HepG2 (cell line): ENCODE measurements around the gene ATP1A2. TPM values are rescaled to one million over a fixed set of nuclear protein-coding genes. Genes with fewer than 3 reads are reported as not detected.

Experiments used
- ATAC-seq: fragments of 200-7000 bp; cut with Tn5 transposase; 3 replicates; pipeline ENCODE4 v1.9.1; 2020; ENCODE audit warnings: mild to moderate bottlenecking, moderate library complexity
- BruUV-seq: library from RNA; stranded (reverse); fragments of 400-500 nt; replicated peaks from 2 replicates; lab custom pipeline; 2021; lab: Mats Ljungman, UMichigan
- CTCF ChIA-PET: fragments of 300-600 bp; formaldehyde crosslinking; extraction: SDS; loops from one replicate; lab custom pipeline; 2021; ENCODE audit warnings: low total read pairs, inconsistent platforms, low intra/inter-chr PET ratio; lab: Yijun Ruan, JAX
- POLR2A ChIA-PET: fragments of 350-600 bp; sonication (Branson Sonifier 250); formaldehyde crosslinking; loops from one replicate; lab custom pipeline; 2020; ENCODE audit warnings: antibody characterized with exemption, inconsistent platforms; lab: Yijun Ruan, JAX
- DNase-seq: peaks from one replicate; pipeline ENCODE4 v3.0.0-alpha.2; 2015; ENCODE audit warnings: low spot score
- FAIRE-seq: peaks from 3 replicates; lab custom pipeline; 2011; peaks lifted over from hg19 to GRCh38; lab: Jason Lieb, UNC
- H2AFZ ChIP-seq: one replicate; pipeline ENCODE4 v1.6.1; 2011; ENCODE audit warnings: low read length, inconsistent platforms
- H3K27ac ChIP-seq: fragments of 300-600 bp; 3 replicates; pipeline ENCODE4 v1.8.0; 2011; ENCODE audit warnings: mixed run types, mild to moderate bottlenecking, mixed read lengths, low read length, inconsistent platforms; ENCODE audit not compliant: insufficient read depth; ENCODE audit errors: extremely low read length
- H3K27me3 ChIP-seq, 2 experiments: fragments of 200-600 bp in 1 of 2; 2 replicates in 1 of 2; 3 replicates in 1 of 2; pipeline versions ENCODE4 v1.6.0 to v1.8.0; 2011; ENCODE audit warnings: low read length in 2 of 2, mild to moderate bottlenecking in 2 of 2, moderate library complexity in 2 of 2, inconsistent platforms in 1 of 2; ENCODE audit not compliant: insufficient read depth in 2 of 2, control insufficient read depth in 1 of 2
- H3K36me3 ChIP-seq, 2 experiments: fragments of 200-600 bp in 1 of 2; replicated peaks in 1 of 2; 2 replicates in 1 of 2; 3 replicates in 1 of 2; pipeline versions ENCODE4 v1.5.1 to v1.8.0; 2011; ENCODE audit warnings: low read length in 2 of 2, inconsistent platforms in 1 of 2; ENCODE audit not compliant: insufficient read depth in 2 of 2, control insufficient read depth in 1 of 2
- H3K4me1 ChIP-seq: 2 replicates; pipeline ENCODE4 v1.5.1; 2012; ENCODE audit warnings: low read length, inconsistent platforms; ENCODE audit not compliant: insufficient read depth
- H3K4me2 ChIP-seq: 2 replicates; pipeline ENCODE4 v1.6.0; 2011; ENCODE audit warnings: low read depth, low read length, inconsistent platforms
- H3K4me3 ChIP-seq, 3 experiments: fragments of 200-600 bp in 1 of 3; sonication (generic), shearing (Covaris generic) in 1 of 3; replicated peaks in 1 of 3; 2 replicates each; pipeline ENCODE4 v1.5.1; 2011 to 2016; ENCODE audit warnings: low read length in 3 of 3, inconsistent platforms in 2 of 3, low read depth in 2 of 3, mild to moderate bottlenecking in 2 of 3, control low read depth in 1 of 3, mixed read lengths in 1 of 3; ENCODE audit not compliant: insufficient read depth in 1 of 3
- H3K79me2 ChIP-seq: one replicate; pipeline ENCODE4 v1.6.1; 2011; ENCODE audit warnings: low read length, inconsistent platforms; ENCODE audit not compliant: insufficient read depth
- H3K9ac ChIP-seq: 2 replicates; pipeline ENCODE4 v1.6.0; 2011; ENCODE audit warnings: mild to moderate bottlenecking, low read depth, low read length, inconsistent platforms; ENCODE audit not compliant: insufficient read depth
- H3K9me3 ChIP-seq: 2 replicates; pipeline ENCODE4 v1.5.1; 2012; ENCODE audit warnings: mild to moderate bottlenecking, low read length
- H4K20me1 ChIP-seq: 2 replicates; pipeline ENCODE4 v1.6.0; 2011; ENCODE audit warnings: inconsistent platforms, mild to moderate bottlenecking, low read length, moderate library complexity; ENCODE audit not compliant: insufficient read depth
- FOXP4 ChIP-seq: sonication (generic); formaldehyde crosslinking; IDR thresholded peaks from 2 replicates; pipeline ENCODE4 v1.4.0; 2020; ENCODE audit warnings: missing genetic modification reagents
- HDAC1 ChIP-seq: sonication (generic); formaldehyde crosslinking; IDR thresholded peaks from 2 replicates; pipeline ENCODE4 v1.5.1; 2020; ENCODE audit warnings: mild to moderate bottlenecking, missing genetic modification reagents
- HOXA3 ChIP-seq: sonication (generic); formaldehyde crosslinking; IDR thresholded peaks from 2 replicates; pipeline ENCODE4 v1.5.0; 2020; ENCODE audit warnings: missing genetic modification reagents
- HOXD1 ChIP-seq: sonication (generic); formaldehyde crosslinking; IDR thresholded peaks from 2 replicates; pipeline ENCODE4 v1.5.0; 2020; ENCODE audit warnings: missing genetic modification reagents
- KDM5A ChIP-seq: fragments of 200-600 bp; sonication (generic); IDR thresholded peaks from 2 replicates; pipeline ENCODE4 v1.7.0; 2018; ENCODE audit warnings: antibody characterized with exemption, mild to moderate bottlenecking, low read length, borderline replicate concordance
- MAF1 ChIP-seq: sonication (generic); formaldehyde crosslinking; IDR thresholded peaks from 2 replicates; pipeline ENCODE4 v1.5.0; 2020; ENCODE audit warnings: missing genetic modification reagents, borderline replicate concordance
- MATR3 ChIP-seq: sonication (generic); formaldehyde crosslinking; IDR thresholded peaks from 2 replicates; pipeline ENCODE4 v1.4.0; 2020; ENCODE audit warnings: missing genetic modification reagents
- MIER2 ChIP-seq: IDR thresholded peaks from 2 replicates; pipeline ENCODE4 v1.6.1; 2016; ENCODE audit warnings: missing biosample characterization, missing genetic modification reagents
- RCOR2 ChIP-seq: IDR thresholded peaks from 2 replicates; pipeline ENCODE4 v1.6.1; 2016; ENCODE audit warnings: missing biosample characterization, missing genetic modification reagents
- SOX5 ChIP-seq: IDR thresholded peaks from 2 replicates; pipeline ENCODE4 v1.6.1; 2016; ENCODE audit warnings: borderline replicate concordance
- ZFP36L1 ChIP-seq: sonication (generic); formaldehyde crosslinking; IDR thresholded peaks from 2 replicates; pipeline ENCODE4 v1.8.0; 2022; ENCODE audit warnings: mild to moderate bottlenecking, missing genetic modification reagents, moderate library complexity
- ZFY ChIP-seq: sonication (generic); formaldehyde crosslinking; IDR thresholded peaks from 2 replicates; pipeline ENCODE4 v1.4.0; 2020; ENCODE audit warnings: missing genetic modification reagents
- ZNF12 ChIP-seq: sonication (generic); formaldehyde crosslinking; IDR thresholded peaks from 2 replicates; pipeline ENCODE4 v1.5.0; 2020; ENCODE audit warnings: missing genetic modification reagents
- ZNF263 ChIP-seq: sonication (generic); formaldehyde crosslinking; IDR thresholded peaks from 2 replicates; pipeline ENCODE4 v1.4.0; 2020; ENCODE audit warnings: missing genetic modification reagents
- ZNF264 ChIP-seq: sonication (generic); formaldehyde crosslinking; IDR thresholded peaks from 2 replicates; pipeline ENCODE4 v1.4.0; 2020; ENCODE audit warnings: missing genetic modification reagents
- ZNF326 ChIP-seq: sonication (generic); formaldehyde crosslinking; IDR thresholded peaks from 2 replicates; pipeline ENCODE4 v1.4.0; 2020; ENCODE audit warnings: missing genetic modification reagents, borderline replicate concordance
- ZNF382 ChIP-seq: sonication (generic); formaldehyde crosslinking; IDR thresholded peaks from 2 replicates; pipeline ENCODE4 v1.5.0; 2020; ENCODE audit warnings: missing genetic modification reagents, mild to moderate bottlenecking, borderline replicate concordance
- ZNF670 ChIP-seq: sonication (generic); formaldehyde crosslinking; IDR thresholded peaks from 2 replicates; pipeline ENCODE4 v1.8.0; 2022; ENCODE audit warnings: mild to moderate bottlenecking, missing genetic modification reagents, borderline replicate concordance
- WGBS: methylation state at CpG from one replicate; pipeline ENCODE4 v1.1.6; 2017; ENCODE audit warnings: low lambda C conversion rate; 5-methylcytosine and 5-hydroxymethylcytosine counted together
- in situ Hi-C: cut with HindIII; loops from 2 replicates; pipeline ENCODE4 v1.10.0; 2017; ENCODE audit warnings: low pct_unique_long_range_greater_than_20kb; ENCODE audit not compliant: extremely low pct_ligation_motif_present
- intact Hi-C: fragments of 100-400 bp; cut with micrococcal nuclease; formaldehyde crosslinking; loops from one replicate; pipeline ENCODE4 v1.10.0; 2022; ENCODE audit not compliant: unreplicated experiment
- polyA plus RNA-seq, 8 experiments: library from polyadenylated mRNA; depleted of rRNA in 3 of 8; stranded (reverse) in 7 of 8; unstranded in 1 of 8; fragments of >200 nt; fragmentation: Illumina TruSeq in 4 of 8; extraction: Trizol in 4 of 8; gene quantifications; 2 replicates each; pipeline versions ENCODE4 v1.2.1 to v1.2.3, GENCODE V29; 2011 to 2016; ENCODE audit warnings: low read depth in 4 of 8, missing spikeins in 1 of 8, mixed read lengths in 1 of 8; ENCODE audit not compliant: insufficient read depth in 1 of 8
- total RNA-seq, 5 experiments: library from RNA; depleted of rRNA; stranded (reverse); fragments of >200 nt; fragmentation: Illumina TruSeq; extraction: Trizol; gene quantifications; 2 replicates each; pipeline ENCODE4 v1.2.3, GENCODE V29; 2016; ENCODE audit warnings: low read depth in 1 of 5
- TF ChIP-seq, protein P1 (sequence below): sonication (generic); formaldehyde crosslinking; IDR thresholded peaks from 2 replicates; pipeline ENCODE4 v1.5.0; 2020; ENCODE audit warnings: mild to moderate bottlenecking, missing genetic modification reagents, moderate library complexity
- TF ChIP-seq, protein P2 (sequence below): sonication (generic); formaldehyde crosslinking; IDR thresholded peaks from 2 replicates; pipeline ENCODE4 v1.4.0; 2020; ENCODE audit warnings: missing genetic modification reagents, mild to moderate bottlenecking, borderline replicate concordance

The ATP1A2 gene
- total and polyA plus RNA-seq, 2 of the 13 experiments (the other 11 are each of a cell fraction or from before 2014, with no cell fraction given), result 0.16 TPM; not detected in 1

- no peak for TF ChIP-seq ZNF326
- TF ChIP-seq, protein P1, sequence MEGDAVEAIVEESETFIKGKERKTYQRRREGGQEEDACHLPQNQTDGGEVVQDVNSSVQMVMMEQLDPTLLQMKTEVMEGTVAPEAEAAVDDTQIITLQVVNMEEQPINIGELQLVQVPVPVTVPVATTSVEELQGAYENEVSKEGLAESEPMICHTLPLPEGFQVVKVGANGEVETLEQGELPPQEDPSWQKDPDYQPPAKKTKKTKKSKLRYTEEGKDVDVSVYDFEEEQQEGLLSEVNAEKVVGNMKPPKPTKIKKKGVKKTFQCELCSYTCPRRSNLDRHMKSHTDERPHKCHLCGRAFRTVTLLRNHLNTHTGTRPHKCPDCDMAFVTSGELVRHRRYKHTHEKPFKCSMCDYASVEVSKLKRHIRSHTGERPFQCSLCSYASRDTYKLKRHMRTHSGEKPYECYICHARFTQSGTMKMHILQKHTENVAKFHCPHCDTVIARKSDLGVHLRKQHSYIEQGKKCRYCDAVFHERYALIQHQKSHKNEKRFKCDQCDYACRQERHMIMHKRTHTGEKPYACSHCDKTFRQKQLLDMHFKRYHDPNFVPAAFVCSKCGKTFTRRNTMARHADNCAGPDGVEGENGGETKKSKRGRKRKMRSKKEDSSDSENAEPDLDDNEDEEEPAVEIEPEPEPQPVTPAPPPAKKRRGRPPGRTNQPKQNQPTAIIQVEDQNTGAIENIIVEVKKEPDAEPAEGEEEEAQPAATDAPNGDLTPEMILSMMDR (CRISPR knock-in tag), result peak; percentile 92
- 0 out of 2 replicates have a peak, but pooled peaks have one; percentile 28 for TF ChIP-seq HOXD1 (CRISPR knock-in tag)
- peak; percentile 23; the same call in 1 of the 2 replicates for TF ChIP-seq ZFY
- 0 out of 2 replicates have a peak, but pooled peaks have one; percentile 23 for TF ChIP-seq MIER2 (CRISPR knock-in tag)
- peak; percentile 31; the same call in 1 of the 2 replicates for TF ChIP-seq HOXA3
- TF ChIP-seq FOXP4 (CRISPR knock-in tag), result 0 out of 2 replicates have a peak, but pooled peaks have one; percentile 19
Measured at GRCh38 chr1:160085686-160086455, 29.7 kb upstream of the ATP1A2 start (continued).

DNA sequence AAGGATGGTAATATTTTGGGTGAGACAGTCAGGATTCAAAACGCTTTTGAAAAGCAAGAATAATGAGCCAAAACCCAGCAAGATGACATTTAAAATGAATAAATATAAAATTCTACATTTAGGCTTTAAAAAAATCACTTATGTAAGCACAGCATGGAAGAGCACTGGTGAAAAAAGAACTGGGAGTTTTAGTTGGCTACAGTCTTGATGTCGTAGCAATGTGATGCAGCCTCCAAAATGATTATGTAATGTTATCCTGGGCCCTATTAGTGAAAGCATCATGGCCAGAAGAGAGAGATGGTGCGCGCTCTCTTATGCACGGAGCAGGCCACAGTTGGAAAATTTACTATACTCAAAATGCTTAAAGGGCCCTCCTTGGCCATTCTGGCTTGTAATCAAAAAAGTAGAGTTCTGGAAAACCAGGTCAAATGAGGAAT lies 29.1 kb upstream of the ATP1A2 start:
- no peak overlapping the region for H3K4me2 ChIP-seq
- no peak overlapping the region for H3K4me3 ChIP-seq
- no TSS peak for BruUV-seq
- no peak overlapping the region for H2AFZ ChIP-seq
- ChIA-PET CTCF (interaction anchor here (1.6 kb wide), 1 partner anchor 39 kb away, joined by 7 read pairs; no protein-coding TSS in a partner anchor), POLR2A (no interaction called here)
- 83% methylated on average over 5 of the region's 5 CpGs for WGBS
- in situ Hi-C loops (no loop called here), intact Hi-C loops (no loop called here)
- DNase-seq (no peak), ATAC-seq (no peak), FAIRE-seq (no peak)
- H4K20me1 ChIP-seq, result no peaks in the 10 kb centered on the region
- no peak overlapping the region for H3K27ac ChIP-seq
- H3K27me3 ChIP-seq, result no peaks in the 10 kb centered on the region
- no peaks in the 10 kb centered on the region for H3K79me2 ChIP-seq
- no peaks in the 10 kb centered on the region for H3K4me1 ChIP-seq
- peaks cover 4 to 6% of the 10 kb centered on the region in 2 experiments; a peak in 1 of 5 replicates for H3K36me3 ChIP-seq
- no peaks in the 10 kb centered on the region for H3K9me3 ChIP-seq
- H3K9ac ChIP-seq, result no peak overlapping the region
- TF ChIP-seq ZNF12 (CRISPR knock-in tag) (no peak), HDAC1 (CRISPR knock-in tag) (no peak), RCOR2 (no peak), ZNF264 (CRISPR knock-in tag) (no peak), ZNF263 (no peak), MAF1 (CRISPR knock-in tag) (no peak), KDM5A (no peak), MATR3 (CRISPR knock-in tag) (no peak), ZNF670 (CRISPR knock-in tag) (no peak), ZFP36L1 (CRISPR knock-in tag) (no peak), ZNF382 (CRISPR knock-in tag) (no peak), SOX5 (CRISPR knock-in tag) (no peak)
- TF ChIP-seq, protein P2, sequence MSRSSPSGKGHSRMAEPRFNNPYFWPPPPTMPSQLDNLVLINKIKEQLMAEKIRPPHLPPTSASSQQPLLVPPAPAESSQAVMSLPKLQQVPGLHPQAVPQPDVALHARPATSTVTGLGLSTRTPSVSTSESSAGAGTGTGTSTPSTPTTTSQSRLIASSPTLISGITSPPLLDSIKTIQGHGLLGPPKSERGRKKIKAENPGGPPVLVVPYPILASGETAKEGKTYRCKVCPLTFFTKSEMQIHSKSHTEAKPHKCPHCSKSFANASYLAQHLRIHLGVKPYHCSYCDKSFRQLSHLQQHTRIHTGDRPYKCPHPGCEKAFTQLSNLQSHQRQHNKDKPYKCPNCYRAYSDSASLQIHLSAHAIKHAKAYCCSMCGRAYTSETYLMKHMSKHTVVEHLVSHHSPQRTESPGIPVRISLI (CRISPR knock-in tag), result no peak
